Activated T-helper 1 cell treated with Interleukin-2 at 50 U/mL for 16 hours (primary cell): ENCODE results near the gene ZNF652.
"Not testable (repeated sequence)": the region's sequence is repeated elsewhere in the genome, so short reads cannot be mapped to it uniquely, and the experiment has no call there.

Source experiments
- DNase-seq: peaks from one replicate; pipeline ENCODE4 v3.0.0-alpha.2; 2020; ENCODE audit warnings: low read depth

The ZNF652 gene

DNA sequence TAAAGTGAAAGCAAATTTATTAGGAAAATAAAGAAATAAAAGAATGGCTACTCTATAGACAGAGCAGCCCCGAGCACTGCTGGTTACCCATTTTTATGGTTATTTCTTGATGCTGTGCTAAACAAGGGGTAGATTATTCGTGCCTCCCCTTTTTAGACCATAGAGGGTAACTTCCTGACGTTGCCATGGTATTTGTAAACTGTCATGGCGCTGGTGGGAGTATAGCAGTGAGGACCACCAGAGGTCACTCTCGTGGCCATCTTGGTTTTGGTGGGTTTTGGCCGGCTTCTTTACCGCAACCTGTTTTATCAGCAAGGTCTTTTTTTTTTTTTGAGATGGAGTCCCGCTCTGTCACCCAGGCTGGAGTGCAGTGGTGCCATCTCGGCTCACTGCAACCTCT is 100.5 kb downstream of the ZNF652 start:
- not testable (repeated sequence) for DNase-seq

GRCh38 chr17:49260817-49261291 is 101.2 kb downstream of the ZNF652 start:
- no peak for DNase-seq

GRCh38 chr17:49260011-49260816 is 101.8 kb downstream of the ZNF652 start:
- peak; percentile 19 for DNase-seq

DNA sequence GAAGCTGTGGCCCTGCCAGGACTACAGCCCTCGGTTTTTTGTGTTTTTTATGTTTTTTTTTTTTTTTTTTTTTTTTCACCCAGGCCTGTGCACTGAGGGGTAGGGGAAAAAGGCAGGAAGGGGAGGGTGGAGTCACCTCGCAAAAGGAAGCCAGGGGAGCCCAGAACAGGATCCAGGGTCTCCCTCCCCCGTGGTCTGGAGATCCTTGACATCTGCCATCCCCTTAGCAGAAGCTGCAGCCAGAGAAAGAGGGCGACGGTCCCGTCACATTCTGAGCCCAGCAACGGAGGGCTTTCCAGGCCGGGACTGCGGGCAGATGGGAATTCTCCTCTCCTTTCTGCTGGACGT is 102.4 kb downstream of the ZNF652 start:
- DNase-seq = no peak

DNA sequence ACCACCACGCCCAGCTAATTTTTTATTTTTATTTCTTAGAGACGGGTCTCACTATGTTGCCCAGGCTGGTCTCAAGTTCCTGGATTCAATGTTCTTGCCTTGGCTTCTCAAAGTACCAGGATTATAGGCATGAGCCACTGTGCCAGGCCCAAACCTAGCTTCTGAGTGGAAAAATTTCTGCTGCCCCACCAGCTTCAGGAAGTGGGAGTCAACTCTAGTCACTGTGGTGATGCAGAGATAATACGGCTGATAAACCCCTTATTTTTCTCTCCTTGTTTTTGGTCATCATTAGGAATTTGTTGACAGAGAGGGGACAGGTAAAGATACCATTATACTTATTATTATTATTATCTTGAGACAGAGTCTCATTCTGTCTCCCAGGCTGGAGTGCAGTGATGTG is 103.7 kb downstream of the ZNF652 start:
- DNase-seq = no peak

DNA sequence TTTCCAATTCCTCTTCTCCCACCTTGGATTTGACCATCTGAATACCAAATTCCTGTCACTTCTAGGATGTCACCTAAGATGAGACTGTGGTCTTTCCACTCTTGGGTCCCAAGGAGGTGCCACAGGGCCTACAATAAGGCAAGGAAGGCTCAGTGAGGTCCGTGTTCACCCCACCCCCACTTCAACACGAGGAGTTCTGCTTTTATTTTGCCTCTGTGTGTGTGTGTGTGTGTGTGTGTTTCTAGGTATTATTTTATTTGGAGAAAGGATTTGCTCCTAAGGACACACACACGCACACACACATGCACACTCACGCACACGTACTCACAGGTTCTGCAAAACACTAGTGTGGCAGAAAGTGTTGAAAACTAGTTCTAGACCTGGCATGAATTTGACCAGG is 106.9 kb downstream of the ZNF652 start:
- DNase-seq = no peak

DNA sequence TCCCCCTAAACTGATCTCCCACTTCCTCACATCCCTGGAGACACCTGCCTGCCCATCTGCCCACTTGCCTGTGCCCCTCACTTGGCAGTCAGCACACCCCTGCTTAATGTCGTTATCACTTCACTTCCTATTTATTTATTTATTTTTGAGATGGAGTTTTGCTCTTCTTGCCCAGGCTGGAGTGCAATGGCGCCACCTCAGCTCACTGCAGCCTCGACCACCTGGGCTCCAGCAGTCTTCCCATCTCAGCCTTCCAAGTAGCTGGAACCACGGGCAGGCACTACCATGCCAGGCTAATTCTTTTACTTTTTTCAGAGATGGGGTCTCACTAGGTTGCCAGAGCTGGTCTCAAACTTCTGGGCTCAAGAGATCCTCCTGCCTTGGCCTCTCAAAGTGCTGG is 108.0 kb downstream of the ZNF652 start:
- no peak for DNase-seq

DNA sequence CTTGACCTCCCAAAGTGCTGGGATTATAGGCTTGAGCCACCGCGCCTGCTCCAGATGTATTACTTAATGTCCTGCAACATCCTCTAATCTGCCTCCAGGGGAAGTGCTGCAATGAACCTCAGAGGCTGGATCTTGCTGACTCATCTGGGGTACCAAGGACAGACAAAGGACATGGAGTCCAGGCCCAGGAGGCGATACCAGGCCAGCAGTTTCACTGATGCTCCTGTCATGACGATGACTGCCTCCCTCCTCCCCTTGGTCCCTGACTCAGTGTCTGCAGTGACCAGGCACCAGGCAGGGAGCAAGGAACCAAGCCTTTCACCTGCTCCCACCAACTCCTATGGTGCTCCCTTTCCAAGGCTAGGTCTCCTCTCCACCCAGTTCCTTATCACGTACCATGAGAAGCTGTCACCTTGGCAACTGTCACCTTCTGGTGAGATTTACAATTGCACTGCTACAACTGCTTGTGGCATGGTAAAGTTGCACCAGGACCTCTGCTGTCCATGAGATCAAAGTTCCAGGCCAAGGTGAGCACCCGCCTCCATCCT is 109.8 kb downstream of the ZNF652 start:
- DNase-seq = no peak

DNA sequence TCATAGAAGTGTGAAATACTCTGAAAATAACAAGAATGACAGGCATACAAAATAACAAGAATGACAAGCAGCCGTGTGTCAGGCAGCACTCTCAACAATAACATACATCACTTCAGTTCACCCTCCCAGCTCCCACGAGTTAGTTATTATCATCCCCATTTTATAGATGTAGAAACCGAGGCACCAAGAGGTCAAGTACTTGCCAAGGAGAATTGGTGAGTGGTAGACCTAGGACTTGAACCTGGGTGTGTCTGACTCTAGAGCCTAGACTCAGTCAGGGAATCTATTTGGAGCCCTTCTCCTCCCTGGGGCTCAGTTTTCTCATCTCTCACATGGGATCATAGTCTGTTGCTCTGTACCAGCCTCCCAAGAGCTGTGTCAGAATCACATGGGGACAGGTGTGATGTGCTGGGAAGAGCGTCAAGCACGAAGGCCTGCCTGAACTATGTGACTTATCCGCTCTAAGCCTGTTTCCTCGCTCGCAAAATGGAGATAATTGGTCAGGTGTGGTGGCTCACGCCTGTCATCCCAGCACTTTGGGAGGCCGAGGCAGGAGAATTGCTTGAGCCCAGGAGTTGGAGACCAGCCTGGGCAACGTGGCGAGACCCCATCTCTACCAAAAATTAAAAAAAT is 112.0 kb downstream of the ZNF652 start:
- DNase-seq = no peak

- DNase-seq = no peak
These were observed 112.7 kb downstream of the ZNF652 start for GRCh38 chr17:49249292-49249794.

DNA sequence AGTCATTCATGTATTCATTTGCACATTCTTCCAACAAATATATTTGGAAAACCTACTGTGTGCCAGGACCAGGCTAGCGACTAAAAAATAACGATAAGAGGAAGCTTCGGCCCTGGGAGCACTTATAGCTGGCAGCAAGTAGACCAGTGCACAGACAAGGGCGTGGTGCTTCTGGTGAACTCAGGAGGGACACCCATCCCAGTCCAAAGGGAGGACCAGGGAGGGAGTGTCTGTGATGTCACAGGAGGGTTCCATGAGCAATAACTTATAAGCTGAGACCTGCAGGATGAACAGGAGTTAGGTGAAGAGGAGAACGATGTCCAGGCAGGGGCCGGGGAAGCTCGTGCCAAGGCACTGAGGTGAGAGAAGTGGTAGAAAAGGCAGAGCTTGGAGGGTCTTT is 114.1 kb downstream of the ZNF652 start:
- no peak for DNase-seq

DNA sequence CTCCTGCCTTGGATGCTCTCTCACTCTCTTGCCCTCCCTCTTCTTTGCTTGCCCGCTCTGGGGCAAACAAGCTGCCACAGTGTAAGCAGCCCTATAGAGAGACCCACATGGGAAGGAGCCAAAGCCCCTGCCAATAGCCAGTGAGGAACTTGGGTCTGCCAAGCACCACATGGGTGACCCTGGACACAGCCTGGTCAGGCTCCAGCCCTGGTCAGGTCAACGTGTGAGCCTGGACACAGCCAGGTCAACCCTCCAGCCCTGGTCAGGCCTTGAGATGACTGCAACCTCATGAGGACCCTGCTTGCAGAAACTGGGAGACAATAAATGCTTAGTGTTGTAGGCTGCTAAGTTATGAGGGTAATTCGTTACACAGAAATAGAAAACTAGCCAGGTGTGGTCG is 117.2 kb downstream of the ZNF652 start:
- DNase-seq = no peak
